Measurements from ENCODE around the gene ZMIZ2.

The ZMIZ2 gene

GRCh38 chr7:44766416-44766801 is 17.8 kb downstream of the ZMIZ2 start:
- Histone ChIP-seq H3K9ac (ENCODE audit: low read length) (no peak overlapping the region), H3K36me3 (ENCODE audit: low read length) (no peaks in the 10 kb centered on the region), H3F3A (ENCODE audit: insufficient read depth) (no peaks in the 10 kb centered on the region), H3K9me3 (ENCODE audit: insufficient read depth, low read length) (no peaks in the 10 kb centered on the region), H4K20me1 (ENCODE audit: low read depth, low read length) (no peaks in the 10 kb centered on the region), H3K9me2 (replicated peaks; ENCODE audit: insufficient read depth, low read length) (no peaks in the 10 kb centered on the region), H3K4me3 (ENCODE audit: insufficient read depth, low read length, poor library complexity, severe bottlenecking) (no peak overlapping the region), H3K4me2 (ENCODE audit: low read depth, low read length, poor library complexity, severe bottlenecking) (no peak overlapping the region), H3K27ac (ENCODE audit: low read depth, low read length) (no peak overlapping the region), H3K79me2 (ENCODE audit: insufficient read depth, low read length) (no peaks in the 10 kb centered on the region), H3K27me3 (ENCODE audit: low read length) (no peaks in the 10 kb centered on the region), H2AFZ (ENCODE audit: low read depth, low read length, severe bottlenecking) (no peak overlapping the region)
- TF ChIP-seq CTCF (IDR thresholded peaks at IDR 0.05; ENCODE audit: insufficient read depth, low read length, poor library complexity, severe bottlenecking) (no peak), EZH2phosphoT487 (conservative IDR thresholded peaks at IDR 0.05; ENCODE audit: low read length) (no peak)

GRCh38 chr7:44767134-44767911 is 18.7 kb downstream of the ZMIZ2 start:
- Histone ChIP-seq H3K36me3 (ENCODE audit: low read length) (no peaks in the 10 kb centered on the region), H3F3A (ENCODE audit: insufficient read depth) (no peaks in the 10 kb centered on the region), H3K9me2 (replicated peaks; ENCODE audit: insufficient read depth, low read length) (no peaks in the 10 kb centered on the region), H3K9me3 (ENCODE audit: insufficient read depth, low read length) (no peaks in the 10 kb centered on the region), H3K9ac (ENCODE audit: low read length) (no peak overlapping the region), H3K27me3 (ENCODE audit: low read length) (no peaks in the 10 kb centered on the region), H3K4me3 (ENCODE audit: insufficient read depth, low read length, poor library complexity, severe bottlenecking) (no peak overlapping the region), H2AFZ (ENCODE audit: low read depth, low read length, severe bottlenecking) (no peak overlapping the region), H3K79me2 (ENCODE audit: insufficient read depth, low read length) (no peaks in the 10 kb centered on the region), H3K4me2 (ENCODE audit: low read depth, low read length, poor library complexity, severe bottlenecking) (no peak overlapping the region), H4K20me1 (ENCODE audit: low read depth, low read length) (no peaks in the 10 kb centered on the region), H3K27ac (ENCODE audit: low read depth, low read length) (no peak overlapping the region)
- TF ChIP-seq CTCF (IDR thresholded peaks at IDR 0.05; ENCODE audit: insufficient read depth, low read length, poor library complexity, severe bottlenecking): no peak
- TF ChIP-seq EZH2phosphoT487 (conservative IDR thresholded peaks at IDR 0.05; ENCODE audit: low read length): no peak

GRCh38 chr7:44767912-44768627 is 19.4 kb downstream of the ZMIZ2 start:
- H3K4me2 ChIP-seq (ENCODE audit: low read depth, low read length, poor library complexity, severe bottlenecking): no peak overlapping the region
- H3K9me3 ChIP-seq (ENCODE audit: insufficient read depth, low read length): no peaks in the 10 kb centered on the region
- H3K4me3 ChIP-seq (ENCODE audit: insufficient read depth, low read length, poor library complexity, severe bottlenecking): no peak overlapping the region
- no peak overlapping the region for H3K27ac ChIP-seq (ENCODE audit: low read depth, low read length)
- no peaks in the 10 kb centered on the region for H3K36me3 ChIP-seq (ENCODE audit: low read length)
- no peak overlapping the region for H3K9ac ChIP-seq (ENCODE audit: low read length)
- no peaks in the 10 kb centered on the region for H4K20me1 ChIP-seq (ENCODE audit: low read depth, low read length)
- H3K27me3 ChIP-seq (ENCODE audit: low read length): no peaks in the 10 kb centered on the region
- H2AFZ ChIP-seq (ENCODE audit: low read depth, low read length, severe bottlenecking): no peak overlapping the region
- TF ChIP-seq EZH2phosphoT487 (conservative IDR thresholded peaks at IDR 0.05; ENCODE audit: low read length): no peak
- TF ChIP-seq CTCF (IDR thresholded peaks at IDR 0.05; ENCODE audit: insufficient read depth, low read length, poor library complexity, severe bottlenecking): no peak
- no peaks in the 10 kb centered on the region for H3K9me2 ChIP-seq (replicated peaks; ENCODE audit: insufficient read depth, low read length)
- no peaks in the 10 kb centered on the region for H3K79me2 ChIP-seq (ENCODE audit: insufficient read depth, low read length)
- no peaks in the 10 kb centered on the region for H3F3A ChIP-seq (ENCODE audit: insufficient read depth)

All from SU-DHL-6 (cell line).